CD4-positive, CD25-positive, alpha-beta regulatory T cell (primary cell): ENCODE results near the gene TSEN34. TPM values are rescaled to one million over a fixed set of nuclear protein-coding genes. Genes with fewer than 3 reads are reported as not detected.

ENCODE experiments used
- ATAC-seq, 2 donors: fragments of 150-1000 bp; cut with Tn5 transposase; one replicate each; pipeline ENCODE4 v1.10.0; 2021; ENCODE audit warnings: low read depth in 2 of 2, moderate number of reproducible peaks in 2 of 2, moderate library complexity in 1 of 2
- DNase-seq, 3 donors: peaks; one replicate each; pipeline versions ENCODE4 v3.0.0 to v3.0.0-alpha.2; 2012 to 2022; ENCODE audit warnings: mixed read lengths in 1 of 3
- H3K27ac ChIP-seq: one replicate; pipeline ENCODE4 v1.7.0; 2013; ENCODE audit warnings: mild to moderate bottlenecking, low read length; ENCODE audit not compliant: insufficient read depth, poor library complexity, severe bottlenecking
- H3K27me3 ChIP-seq: one replicate; pipeline ENCODE4 v1.7.0; 2013; ENCODE audit warnings: low read length; ENCODE audit not compliant: control insufficient read depth, insufficient read depth
- H3K36me3 ChIP-seq: one replicate; pipeline ENCODE4 v1.7.0; 2013; ENCODE audit warnings: mild to moderate bottlenecking, low read length, moderate library complexity; ENCODE audit not compliant: control insufficient read depth, insufficient read depth
- H3K4me1 ChIP-seq: 2 replicates; pipeline ENCODE4 v1.7.0; 2013; ENCODE audit warnings: mild to moderate bottlenecking, low read length; ENCODE audit not compliant: insufficient read depth, control insufficient read depth, poor library complexity, severe bottlenecking
- H3K4me3 ChIP-seq: one replicate; pipeline ENCODE4 v1.7.0; 2013; ENCODE audit warnings: low read depth, mild to moderate bottlenecking, low read length, moderate library complexity
- H3K9me3 ChIP-seq, 2 experiments: 1 replicate in 1 of 2; 2 replicates in 1 of 2; pipeline ENCODE4 v1.7.0; 2013; ENCODE audit warnings: low read length in 2 of 2, mild to moderate bottlenecking in 1 of 2, moderate library complexity in 1 of 2; ENCODE audit not compliant: control insufficient read depth in 2 of 2
- H3K27ac Mint-ChIP-seq, 3 donors: one replicate each; pipeline ENCODE4 v1.8.0; 2020 to 2022; ENCODE audit warnings: mild to moderate bottlenecking in 3 of 3, mixed read lengths in 3 of 3, moderate library complexity in 2 of 3
- H3K27me3 Mint-ChIP-seq: one replicate; pipeline ENCODE4 v1.8.0; 2022; ENCODE audit warnings: mild to moderate bottlenecking, mixed read lengths
- H3K36me3 Mint-ChIP-seq: one replicate; pipeline ENCODE4 v1.8.0; 2020; ENCODE audit warnings: mixed read lengths
- H3K4me1 Mint-ChIP-seq, 4 donors: one replicate each; pipeline ENCODE4 v1.8.0; 2020 to 2022; ENCODE audit warnings: mixed read lengths in 4 of 4, mild to moderate bottlenecking in 1 of 4
- H3K4me3 Mint-ChIP-seq, 4 donors: one replicate each; pipeline ENCODE4 v1.8.0; 2020 to 2022; ENCODE audit warnings: mild to moderate bottlenecking in 4 of 4, mixed read lengths in 4 of 4, moderate library complexity in 3 of 4
- H3K9me3 Mint-ChIP-seq, 7 donors: one replicate each; pipeline ENCODE4 v1.8.0; 2020 to 2022; ENCODE audit warnings: mixed read lengths in 7 of 7, mild to moderate bottlenecking in 3 of 7, moderate library complexity in 2 of 7
- polyA plus RNA-seq, 4 donors: library from polyadenylated mRNA; unstranded; fragments of 300-500 nt; fragmentation: Illumina TruSeq; gene quantifications; one replicate each; pipeline ENCODE4 v1.2.3, GENCODE V29; 2021
- total RNA-seq: library from RNA; stranded (reverse); gene quantifications from one replicate; pipeline ENCODE4 v1.2.3, GENCODE V29; 2022

TSEN34 gene
- total and polyA plus RNA-seq, 5 donors from 2014 or later = 10.1 to 55.5 (median 44.3) TPM

GRCh38 chr19:54151362-54152035 is 39.6 kb upstream of the TSEN34 start:
- H3K36me3 ChIP-seq = peaks cover 89% of the 10 kb centered on the region
- DNase-seq (no peak), ATAC-seq (no peak)
- H3K4me3 ChIP-seq = no peak overlapping the region
- H3K27ac ChIP-seq = no peak overlapping the region
- H3K27me3 Mint-ChIP-seq = no peaks in the 10 kb centered on the region
- H3K4me1 Mint-ChIP-seq = peaks cover 0 to 32% (median 12%) of the 10 kb centered on the region in 4 donors
- peaks cover 36% of the 10 kb centered on the region for H3K36me3 Mint-ChIP-seq
- H3K9me3 ChIP-seq = no peaks in the 10 kb centered on the region
- peaks cover 0 to 2% (median 0%) of the 10 kb centered on the region in 7 donors for H3K9me3 Mint-ChIP-seq
- H3K4me3 Mint-ChIP-seq = peak overlapping the region in 1 of 4 donors; percentile 63
- H3K27me3 ChIP-seq = no peaks in the 10 kb centered on the region
- peaks cover 19% of the 10 kb centered on the region for H3K4me1 ChIP-seq
- H3K27ac Mint-ChIP-seq = no peak overlapping the region

GRCh38 chr19:54152267-54152666 is 38.8 kb upstream of the TSEN34 start:
- peaks cover 34% of the 10 kb centered on the region for H3K36me3 Mint-ChIP-seq
- Histone ChIP-seq H3K4me3 (no peak overlapping the region), H3K9me3 (no peaks in the 10 kb centered on the region), H3K4me1 (peaks cover 19% of the 10 kb centered on the region), H3K27me3 (no peaks in the 10 kb centered on the region), H3K36me3 (peaks cover 89% of the 10 kb centered on the region), H3K27ac (no peak overlapping the region)
- DNase-seq = no peak
- H3K4me1 Mint-ChIP-seq = peaks cover 0 to 39% (median 14%) of the 10 kb centered on the region in 4 donors
- ATAC-seq = no peak
- no peak overlapping the region for H3K4me3 Mint-ChIP-seq
- peaks cover 0 to 2% (median 0%) of the 10 kb centered on the region in 7 donors for H3K9me3 Mint-ChIP-seq
- no peaks in the 10 kb centered on the region for H3K27me3 Mint-ChIP-seq
- H3K27ac Mint-ChIP-seq = no peak overlapping the region

- peaks cover 0 to 39% (median 14%) of the 10 kb centered on the region in 4 donors for H3K4me1 Mint-ChIP-seq
- H3K9me3 Mint-ChIP-seq = peaks cover 0 to 2% (median 0%) of the 10 kb centered on the region in 7 donors
- no peak for DNase-seq
- H3K36me3 Mint-ChIP-seq = peaks cover 34% of the 10 kb centered on the region
- H3K27ac Mint-ChIP-seq = no peak overlapping the region
- Histone ChIP-seq H3K4me3 (no peak overlapping the region), H3K27me3 (no peaks in the 10 kb centered on the region), H3K9me3 (no peaks in the 10 kb centered on the region), H3K27ac (no peak overlapping the region), H3K4me1 (peaks cover 23% of the 10 kb centered on the region), H3K36me3 (peaks cover 90% of the 10 kb centered on the region)
- H3K4me3 Mint-ChIP-seq = no peak overlapping the region
- no peaks in the 10 kb centered on the region for H3K27me3 Mint-ChIP-seq
- ATAC-seq = no peak
Observed at GRCh38 chr19:54152878-54153524, 38.1 kb upstream of the TSEN34 start.

GRCh38 chr19:54153731-54154326 is 37.3 kb upstream of the TSEN34 start:
- H3K4me1 Mint-ChIP-seq = peaks cover 0 to 48% (median 17%) of the 10 kb centered on the region in 4 donors
- Histone ChIP-seq H3K9me3 (no peaks in the 10 kb centered on the region), H3K4me1 (peaks cover 32% of the 10 kb centered on the region), H3K27ac (no peak overlapping the region), H3K27me3 (no peaks in the 10 kb centered on the region), H3K36me3 (peaks cover 91% of the 10 kb centered on the region), H3K4me3 (no peak overlapping the region)
- H3K4me3 Mint-ChIP-seq = peak overlapping the region in 1 of 4 donors; percentile 86
- H3K36me3 Mint-ChIP-seq = peaks cover 34% of the 10 kb centered on the region
- H3K9me3 Mint-ChIP-seq = peaks cover 0 to 2% (median 0%) of the 10 kb centered on the region in 7 donors
- DNase-seq (no peak), ATAC-seq (no peak)
- H3K27ac Mint-ChIP-seq = peak overlapping the region; percentile 46 to 86 (median 66)
- no peaks in the 10 kb centered on the region for H3K27me3 Mint-ChIP-seq

GRCh38 chr19:54154603-54155345 is 36.3 kb upstream of the TSEN34 start:
- H3K36me3 ChIP-seq = peaks cover 82% of the 10 kb centered on the region
- no peaks in the 10 kb centered on the region for H3K27me3 ChIP-seq
- Mint-ChIP-seq H3K9me3 (peaks cover 0 to 2% (median 0%) of the 10 kb centered on the region in 7 donors), H3K4me3 (peak overlapping the region; percentile 29 to 86 (median 59)), H3K36me3 (peaks cover 31% of the 10 kb centered on the region), H3K4me1 (peaks cover 4 to 52% (median 20%) of the 10 kb centered on the region in 4 donors), H3K27me3 (no peaks in the 10 kb centered on the region), H3K27ac (peak overlapping the region; percentile 24 to 86 (median 66))
- no peak overlapping the region for H3K27ac ChIP-seq
- peaks cover 36% of the 10 kb centered on the region for H3K4me1 ChIP-seq
- peak in 1 of 2 donors; percentile 6 for ATAC-seq
- peak in 2 of 3 donors; percentile 51 to 79 for DNase-seq
- H3K9me3 ChIP-seq = no peaks in the 10 kb centered on the region
- H3K4me3 ChIP-seq = no peak overlapping the region

- H3K4me1 ChIP-seq = peaks cover 44% of the 10 kb centered on the region
- no peak overlapping the region for H3K4me3 ChIP-seq
- no peaks in the 10 kb centered on the region for H3K9me3 ChIP-seq
- no peak for ATAC-seq
- no peaks in the 10 kb centered on the region for H3K27me3 ChIP-seq
- no peaks in the 10 kb centered on the region for H3K27me3 Mint-ChIP-seq
- no peak overlapping the region for H3K27ac Mint-ChIP-seq
- H3K9me3 Mint-ChIP-seq = peaks cover 0 to 2% (median 0%) of the 10 kb centered on the region in 7 donors
- H3K36me3 ChIP-seq = peaks cover 73% of the 10 kb centered on the region
- peak overlapping the region; percentile 5 for H3K27ac ChIP-seq
- DNase-seq = no peak
- peaks cover 7 to 59% (median 28%) of the 10 kb centered on the region in 4 donors for H3K4me1 Mint-ChIP-seq
- H3K36me3 Mint-ChIP-seq = peaks cover 28% of the 10 kb centered on the region
- no peak overlapping the region for H3K4me3 Mint-ChIP-seq
Observed at GRCh38 chr19:54155694-54156093, 35.4 kb upstream of the TSEN34 start.

GRCh38 chr19:54156490-54156889 is 34.6 kb upstream of the TSEN34 start:
- H3K36me3 ChIP-seq = peaks cover 67% of the 10 kb centered on the region
- no peak for ATAC-seq
- DNase-seq = no peak
- Mint-ChIP-seq H3K27me3 (no peaks in the 10 kb centered on the region), H3K9me3 (peaks cover 0 to 2% (median 0%) of the 10 kb centered on the region in 7 donors), H3K4me3 (peak overlapping the region in 1 of 4 donors; percentile 21), H3K27ac (peak overlapping the region in 2 of 3 donors; percentile 45 to 89), H3K36me3 (peaks cover 23% of the 10 kb centered on the region), H3K4me1 (peaks cover 7 to 59% (median 31%) of the 10 kb centered on the region in 4 donors)
- no peak overlapping the region for H3K27ac ChIP-seq
- H3K27me3 ChIP-seq = no peaks in the 10 kb centered on the region
- no peak overlapping the region for H3K4me3 ChIP-seq
- H3K9me3 ChIP-seq = no peaks in the 10 kb centered on the region
- peaks cover 47% of the 10 kb centered on the region for H3K4me1 ChIP-seq
